Psoas muscle (tissue), 8 donors: Measurements from ENCODE around the gene MBNL3. TPM values are rescaled to one million over a fixed set of nuclear protein-coding genes. Genes with fewer than 3 reads are reported as not detected.

ENCODE experiments used
- ATAC-seq, 4 donors: fragments of 200-7000 bp; cut with Tn5 transposase; one replicate each; pipeline ENCODE4 v1.9.1; 2020; ENCODE audit warnings: moderate library complexity in 3 of 4, mild to moderate bottlenecking in 2 of 4
- DNase-seq, 2 donors: peaks; one replicate each; pipeline ENCODE4 v3.0.0-alpha.2; 2020
- H3K27ac ChIP-seq: fragments of 200-600 bp; one replicate; pipeline ENCODE4 v1.8.0; 2022
- H3K27me3 ChIP-seq, 3 donors: fragments of 200-600 bp in 1 of 3; one replicate each; pipeline versions ENCODE4 v1.6.1 to v1.8.0; 2013 to 2022; ENCODE audit warnings: low read length in 2 of 3, mild to moderate bottlenecking in 2 of 3, moderate library complexity in 1 of 3; ENCODE audit not compliant: insufficient read depth in 3 of 3
- H3K36me3 ChIP-seq, 2 donors: fragments of 200-600 bp in 1 of 2; one replicate each; pipeline versions ENCODE4 v1.6.1 to v1.8.0; 2013 to 2022; ENCODE audit warnings: low read depth in 1 of 2, mild to moderate bottlenecking in 1 of 2, moderate library complexity in 1 of 2; ENCODE audit not compliant: insufficient read depth in 1 of 2
- H3K4me1 ChIP-seq: fragments of 200-600 bp; one replicate; pipeline ENCODE4 v1.8.0; 2022
- H3K4me3 ChIP-seq: fragments of 200-600 bp; one replicate; pipeline ENCODE4 v1.8.0; 2022; ENCODE audit warnings: mild to moderate bottlenecking
- H3K9me3 ChIP-seq: fragments of 200-600 bp; one replicate; pipeline ENCODE4 v1.8.0; 2022
- WGBS, 3 donors: extraction: QIAGEN DNeasy Blood & Tissue Kit; methylation state at CpG; one replicate each; pipeline versions ENCODE4 v1.1.6 to v1.1.7; 2013; 5-methylcytosine and 5-hydroxymethylcytosine counted together
- intact Hi-C, 2 donors: fragments of 100-400 bp; cut with DNase I; formaldehyde crosslinking; loops; one replicate each; pipeline versions ENCODE4 v1.11.0 to v1.14.2; 2022
- polyA plus RNA-seq, 3 donors: library from polyadenylated mRNA; stranded (reverse); fragments of 200-250 nt; gene quantifications; one replicate each; pipeline ENCODE4 v1.2.3, GENCODE V29; 2013
- total RNA-seq, 4 donors: library from RNA; stranded (reverse); fragmentation: NEBNext Ultra II Directional in 2 of 4; extraction: Animal tissue kit (Norgen Biotek cat#: 25700) in 2 of 4; gene quantifications; one replicate each; pipeline versions ENCODE4 v1.2.1 to v1.2.4, GENCODE V29; 2021 to 2023
- TF ChIP-seq, protein P1 (sequence below): fragments of 200-600 bp; IDR thresholded peaks from one replicate; pipeline ENCODE4 v1.8.0; 2022; ENCODE audit warnings: antibody characterized with exemption
- donor health status: healthy with polysubstance abuse.
- donor health status: DM: no; HTN: no; CAD: no; lungs with moderate emphysema.
- donor health status: Bipolar disorder and iron deficiency.
- donor health status: healthy.
- donor health status: DM: yes; HTN: yes; CAD: no.
- donor health status: DM: no; HTN: no; CAD: no.
- donor health status: DM: no; HTN: no; CAD: no.
- donor health status: DM: yes; HTN: yes; CAD: no.

The MBNL3 gene
- total and polyA plus RNA-seq, 7 donors, result 0.25 to 2.6 (median 2.2) TPM

DNA sequence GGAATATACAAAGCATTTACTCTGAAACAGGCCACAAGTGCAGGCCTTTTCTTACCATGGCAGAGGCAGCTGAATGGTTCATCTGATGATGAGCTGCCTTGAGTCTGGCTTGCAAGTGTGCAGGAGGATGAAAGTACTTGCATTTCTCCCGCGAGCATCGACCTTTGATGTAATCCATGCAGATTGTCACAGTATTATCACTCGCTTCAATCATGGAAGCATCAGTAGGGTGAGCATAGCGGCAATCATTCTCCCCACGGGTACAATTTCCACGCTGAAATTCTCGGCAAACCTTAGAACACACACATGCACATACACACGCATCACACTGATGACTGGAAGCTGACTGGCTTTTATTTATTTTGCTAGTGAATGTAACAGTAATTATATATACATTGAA is 98.0 kb downstream of the MBNL3 start:
- TF ChIP-seq, protein P1, sequence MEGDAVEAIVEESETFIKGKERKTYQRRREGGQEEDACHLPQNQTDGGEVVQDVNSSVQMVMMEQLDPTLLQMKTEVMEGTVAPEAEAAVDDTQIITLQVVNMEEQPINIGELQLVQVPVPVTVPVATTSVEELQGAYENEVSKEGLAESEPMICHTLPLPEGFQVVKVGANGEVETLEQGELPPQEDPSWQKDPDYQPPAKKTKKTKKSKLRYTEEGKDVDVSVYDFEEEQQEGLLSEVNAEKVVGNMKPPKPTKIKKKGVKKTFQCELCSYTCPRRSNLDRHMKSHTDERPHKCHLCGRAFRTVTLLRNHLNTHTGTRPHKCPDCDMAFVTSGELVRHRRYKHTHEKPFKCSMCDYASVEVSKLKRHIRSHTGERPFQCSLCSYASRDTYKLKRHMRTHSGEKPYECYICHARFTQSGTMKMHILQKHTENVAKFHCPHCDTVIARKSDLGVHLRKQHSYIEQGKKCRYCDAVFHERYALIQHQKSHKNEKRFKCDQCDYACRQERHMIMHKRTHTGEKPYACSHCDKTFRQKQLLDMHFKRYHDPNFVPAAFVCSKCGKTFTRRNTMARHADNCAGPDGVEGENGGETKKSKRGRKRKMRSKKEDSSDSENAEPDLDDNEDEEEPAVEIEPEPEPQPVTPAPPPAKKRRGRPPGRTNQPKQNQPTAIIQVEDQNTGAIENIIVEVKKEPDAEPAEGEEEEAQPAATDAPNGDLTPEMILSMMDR, result no peak
- WGBS, 3 donors, result 76 to 97% (median 90%) methylated on average over 9 of the region's 9 CpGs

DNA sequence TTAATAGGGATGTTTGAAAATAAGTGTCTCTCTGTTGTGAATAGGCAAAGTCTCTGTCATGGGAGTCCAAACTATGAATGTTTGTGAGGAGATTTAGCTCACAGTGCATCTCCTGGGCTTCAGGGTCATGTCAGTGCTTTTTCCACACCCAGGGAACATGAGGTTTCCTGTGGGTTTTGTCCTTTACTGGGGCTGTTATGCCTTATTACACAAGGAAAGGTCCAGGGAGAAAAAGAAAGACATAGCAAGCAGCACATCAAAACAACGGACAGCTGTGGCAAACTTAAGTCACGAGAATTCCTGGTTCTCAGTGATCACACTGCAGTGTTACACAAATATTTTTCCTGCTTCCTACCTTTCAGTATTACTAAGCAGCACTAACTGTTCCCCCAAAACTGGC is 99.4 kb downstream of the MBNL3 start:
- peaks cover 0 to 3% (median 0%) of the 10 kb centered on the region in 3 donors for H3K27me3 ChIP-seq
- intact Hi-C loops, result no loop called here
- 67 to 88% (median 73%) methylated on average over 2 of the region's 2 CpGs for WGBS, 3 donors
- no peaks in the 10 kb centered on the region for H3K4me1 ChIP-seq
- H3K4me3 ChIP-seq, result no peak overlapping the region
- H3K9me3 ChIP-seq, result no peaks in the 10 kb centered on the region
- ATAC-seq (peak in 1 of 4 donors; percentile 42), DNase-seq (no peak)
- TF ChIP-seq, protein P1, result no peak
- H3K27ac ChIP-seq, result no peak overlapping the region
- H3K36me3 ChIP-seq, result no peaks in the 10 kb centered on the region

More for the DNA sequence above, 98.0 kb downstream of the MBNL3 start:
- H3K27me3 ChIP-seq, result peaks cover 0 to 3% (median 0%) of the 10 kb centered on the region in 3 donors
- ATAC-seq, result no peak
- intact Hi-C loops, result no loop called here
- H3K4me1 ChIP-seq, result peaks cover 6% of the 10 kb centered on the region
- no peak overlapping the region for H3K4me3 ChIP-seq
- H3K36me3 ChIP-seq, result no peaks in the 10 kb centered on the region
- H3K27ac ChIP-seq, result no peak overlapping the region
- H3K9me3 ChIP-seq, result no peaks in the 10 kb centered on the region
- DNase-seq, result no peak

- TF ChIP-seq, protein P1, result no peak
These were observed 100.5 kb downstream of the MBNL3 start for GRCh38 chrX:132388371-132388770.

DNA sequence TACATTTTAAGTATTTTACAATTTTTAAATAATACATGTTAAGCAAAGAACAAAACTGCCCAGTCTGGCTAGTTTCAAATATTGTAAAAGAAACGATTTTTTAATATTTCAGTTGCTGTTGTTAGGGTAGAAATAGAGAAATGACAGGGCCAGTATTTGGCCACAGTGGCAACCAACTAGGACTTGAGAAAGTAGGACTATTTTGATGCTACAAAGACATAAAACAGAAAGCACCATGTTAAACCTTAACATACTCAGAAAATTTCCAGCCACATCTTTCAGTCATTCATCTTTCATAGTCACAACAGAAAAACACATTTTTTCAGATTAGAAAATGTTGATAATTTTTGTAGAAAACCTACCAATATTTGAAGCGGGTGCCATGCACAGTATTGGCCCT is 104.5 kb downstream of the MBNL3 start:
- WGBS, 3 donors, result 62 to 97% (median 92%) methylated on average over 2 of the region's 2 CpGs
- TF ChIP-seq, protein P1, result no peak
- H3K4me1 ChIP-seq, result no peaks in the 10 kb centered on the region
- no peaks in the 10 kb centered on the region for H3K36me3 ChIP-seq
- no peaks in the 10 kb centered on the region for H3K27me3 ChIP-seq
- DNase-seq (no peak), ATAC-seq (no peak)
- intact Hi-C loops, result no loop called here
- H3K9me3 ChIP-seq, result no peaks in the 10 kb centered on the region
- no peak overlapping the region for H3K4me3 ChIP-seq
- no peak overlapping the region for H3K27ac ChIP-seq

More at GRCh38 chrX:132388371-132388770, 100.5 kb downstream of the MBNL3 start:
- no peak for ATAC-seq
- H3K4me1 ChIP-seq, result no peaks in the 10 kb centered on the region
- H3K4me3 ChIP-seq, result no peak overlapping the region
- no peak for DNase-seq
- peaks cover 0 to 3% (median 0%) of the 10 kb centered on the region in 3 donors for H3K27me3 ChIP-seq
- H3K36me3 ChIP-seq, result no peaks in the 10 kb centered on the region
- H3K27ac ChIP-seq, result no peak overlapping the region
- no peaks in the 10 kb centered on the region for H3K9me3 ChIP-seq
- intact Hi-C loops, result no loop called here
- 59 to 83% (median 72%) methylated on average over 3 of the region's 3 CpGs for WGBS, 3 donors

- Histone ChIP-seq H3K27me3 (no peaks in the 10 kb centered on the region), H3K4me1 (no peaks in the 10 kb centered on the region), H3K4me3 (no peak overlapping the region), H3K9me3 (no peaks in the 10 kb centered on the region), H3K27ac (no peak overlapping the region), H3K36me3 (no peaks in the 10 kb centered on the region)
- TF ChIP-seq, protein P1, result no peak
- no peak for DNase-seq
- no peak for ATAC-seq
- intact Hi-C loops, result no loop called here
- WGBS, 3 donors, result 79 to 96% (median 93%) methylated on average over 7 of the region's 7 CpGs
These were observed 106.8 kb downstream of the MBNL3 start for GRCh38 chrX:132382068-132382467.
